8988T (cell line): ENCODE results near the gene SLC22A3.
"Not testable (repeated sequence)": the region's sequence is repeated elsewhere in the genome, so short reads cannot be mapped to it uniquely, and the experiment has no call there.

Source experiments
- DNase-seq: peaks from one replicate; pipeline ENCODE4 v3.0.0; 2011

SLC22A3 gene

GRCh38 chr6:160336200-160336599 lies 12.0 kb upstream of the SLC22A3 start:
- DNase-seq: no peak

GRCh38 chr6:160337301-160337700 lies 10.9 kb upstream of the SLC22A3 start:
- no peak for DNase-seq

GRCh38 chr6:160337991-160338390 lies 10.2 kb upstream of the SLC22A3 start:
- DNase-seq: no peak

GRCh38 chr6:160343144-160343543 lies 5.0 kb upstream of the SLC22A3 start:
- no peak for DNase-seq

- no peak for DNase-seq
Measured at GRCh38 chr6:160344271-160344670, 3.9 kb upstream of the SLC22A3 start.

GRCh38 chr6:160347259-160348222 lies 637 bp upstream of the SLC22A3 start:
- DNase-seq: no peak

GRCh38 chr6:160349020-160349441 lies 853 bp downstream of the SLC22A3 start:
- DNase-seq: no peak

- DNase-seq: no peak
Measured at GRCh38 chr6:160349814-160350350, 1.7 kb downstream of the SLC22A3 start.

- DNase-seq: no peak
Measured at GRCh38 chr6:160353950-160354496, 5.8 kb downstream of the SLC22A3 start.

GRCh38 chr6:160355001-160355400 lies 6.8 kb downstream of the SLC22A3 start:
- DNase-seq: peak; percentile 46

- DNase-seq: no peak
Measured at GRCh38 chr6:160356074-160356744, 8.0 kb downstream of the SLC22A3 start.

- DNase-seq: no peak
Measured at GRCh38 chr6:160357088-160357487, 8.9 kb downstream of the SLC22A3 start.

- no peak for DNase-seq
Measured at GRCh38 chr6:160358225-160359119, 10.3 kb downstream of the SLC22A3 start.

GRCh38 chr6:160360955-160361354 lies 12.8 kb downstream of the SLC22A3 start:
- DNase-seq: no peak

- DNase-seq: no peak
Measured at GRCh38 chr6:160362556-160362955, 14.4 kb downstream of the SLC22A3 start.

GRCh38 chr6:160363016-160363996 lies 15.1 kb downstream of the SLC22A3 start:
- DNase-seq: no peak

- DNase-seq: no peak
Measured at GRCh38 chr6:160365117-160365516, 16.9 kb downstream of the SLC22A3 start.

GRCh38 chr6:160367798-160368547 lies 19.8 kb downstream of the SLC22A3 start:
- DNase-seq: no peak

- no peak for DNase-seq
Measured at GRCh38 chr6:160368670-160369069, 20.5 kb downstream of the SLC22A3 start.

GRCh38 chr6:160373601-160374000 lies 25.4 kb downstream of the SLC22A3 start:
- not testable (repeated sequence) for DNase-seq
